Stimulated activated CD4-positive, alpha-beta T cell treated with anti-CD3 and anti-CD28 coated beads, Interleukin-1b, Interleukin-23, amount 100 ng/mL, for 48 hours (primary cell): ENCODE data around the gene DUSP7.
"Not testable (repeated sequence)": the region's sequence is repeated elsewhere in the genome, so short reads cannot be mapped to it uniquely, and the experiment has no call there.

Experiments used
- DNase-seq: peaks from one replicate; pipeline ENCODE4 v3.0.0-alpha.2; 2020

The DUSP7 gene

GRCh38 chr3:52046186-52046901 lies 10.0 kb downstream of the DUSP7 start:
- no peak for DNase-seq

- no peak for DNase-seq
These were observed 11.3 kb downstream of the DUSP7 start for GRCh38 chr3:52044869-52045619.

GRCh38 chr3:52043750-52044149 lies 12.6 kb downstream of the DUSP7 start:
- no peak for DNase-seq

- DNase-seq: not testable (repeated sequence)
These were observed 13.3 kb downstream of the DUSP7 start for GRCh38 chr3:52043039-52043438.

- no peak for DNase-seq
These were observed 15.1 kb downstream of the DUSP7 start for GRCh38 chr3:52041118-52041731.

GRCh38 chr3:52040600-52040999 lies 15.8 kb downstream of the DUSP7 start:
- DNase-seq: no peak

- no peak for DNase-seq
These were observed 16.5 kb downstream of the DUSP7 start for GRCh38 chr3:52039846-52040245.

GRCh38 chr3:52039426-52039825 lies 16.9 kb downstream of the DUSP7 start:
- DNase-seq: no peak

- DNase-seq: no peak
These were observed 18.1 kb downstream of the DUSP7 start for GRCh38 chr3:52038227-52038626.

- DNase-seq: no peak
These were observed 19.1 kb downstream of the DUSP7 start for GRCh38 chr3:52037291-52037690.

GRCh38 chr3:52036829-52037228 lies 19.5 kb downstream of the DUSP7 start:
- no peak for DNase-seq

GRCh38 chr3:52036222-52036694 lies 20.1 kb downstream of the DUSP7 start:
- DNase-seq: no peak

GRCh38 chr3:52034651-52035050 lies 21.7 kb downstream of the DUSP7 start:
- DNase-seq: no peak

- DNase-seq: no peak
These were observed 22.2 kb downstream of the DUSP7 start for GRCh38 chr3:52034212-52034611.

GRCh38 chr3:52033748-52034147 lies 22.6 kb downstream of the DUSP7 start:
- DNase-seq: not testable (repeated sequence)

- DNase-seq: no peak
These were observed 23.5 kb downstream of the DUSP7 start for GRCh38 chr3:52032702-52033408.

GRCh38 chr3:52031896-52032295 lies 24.5 kb downstream of the DUSP7 start:
- DNase-seq: no peak

- no peak for DNase-seq
These were observed 25.6 kb downstream of the DUSP7 start for GRCh38 chr3:52030714-52031310.

- no peak for DNase-seq
These were observed 26.8 kb downstream of the DUSP7 start for GRCh38 chr3:52029535-52029934.

GRCh38 chr3:52029053-52029452 lies 27.3 kb downstream of the DUSP7 start:
- no peak for DNase-seq

GRCh38 chr3:52028572-52028971 lies 27.8 kb downstream of the DUSP7 start:
- DNase-seq: no peak

- no peak for DNase-seq
These were observed 30.3 kb downstream of the DUSP7 start for GRCh38 chr3:52026041-52026440.

GRCh38 chr3:52025453-52025852 lies 30.9 kb downstream of the DUSP7 start:
- no peak for DNase-seq
